ENCODE measurements around the gene ZBTB21.
A peak's percentile ranks its signal among the peaks of the same experiment; 100 is the strongest.

Gene ZBTB21

DNA sequence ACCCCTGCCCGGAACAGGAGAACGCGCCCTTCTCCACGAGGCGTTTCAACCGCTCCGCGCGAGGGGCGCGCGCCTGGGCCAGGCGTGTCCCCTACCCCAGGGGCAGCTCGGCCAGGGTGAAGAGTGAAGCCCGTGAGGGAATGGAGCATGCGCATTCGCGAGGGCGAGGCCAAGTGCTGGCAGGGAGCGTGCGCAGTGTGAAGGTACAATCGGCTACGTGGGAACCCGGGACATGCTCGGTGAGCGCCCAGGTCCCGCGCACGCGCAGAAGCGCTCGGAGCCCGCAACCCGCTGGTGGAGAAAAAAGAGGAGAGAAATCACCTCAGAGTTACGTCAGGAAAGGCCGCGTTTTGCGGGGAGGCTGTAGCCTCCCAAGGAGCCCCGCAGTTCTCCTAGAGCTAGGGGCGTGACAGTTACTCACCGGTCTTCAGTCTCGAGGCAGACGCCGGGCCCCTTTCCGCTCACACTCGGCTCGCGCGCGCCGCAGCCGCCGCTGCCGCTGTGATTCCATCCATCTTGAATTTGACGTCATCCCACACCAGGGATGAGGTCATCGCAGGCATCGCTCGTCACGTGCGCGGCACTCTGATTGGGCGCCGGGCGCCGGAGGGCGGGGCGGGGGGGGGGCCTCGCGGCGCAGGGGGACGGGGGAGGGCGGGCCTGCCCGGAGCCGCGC lies at the start of gene ZBTB21:
Gene ZBTB21 (minus strand): TSS at position 530 of the 676 bp plus-strand sequence. CDS start 16,265 bp downstream, outside the sequence.
- DNase-seq = peak; percentile 99

DNA sequence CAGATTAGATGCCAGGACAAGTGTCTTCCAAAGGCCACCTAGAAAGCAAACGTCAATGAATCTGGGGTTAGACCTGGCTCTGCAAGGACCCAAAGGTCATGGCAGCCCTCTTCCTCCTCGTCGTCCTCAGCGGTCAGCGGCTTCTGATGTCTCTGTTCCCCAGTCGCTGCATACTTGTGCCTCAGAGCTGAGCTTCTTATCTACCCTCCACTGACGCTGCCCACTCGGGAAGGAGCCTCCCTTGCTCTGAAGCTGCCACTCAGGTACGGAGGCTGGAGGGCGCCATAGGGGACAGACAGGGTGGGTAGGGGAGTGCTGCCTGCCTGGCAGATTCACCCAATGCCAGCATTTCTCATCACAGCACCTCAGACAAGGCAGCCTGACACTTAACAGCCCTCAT lies 49.6 kb upstream of the ZBTB21 start:
- DNase-seq = no peak

DNA sequence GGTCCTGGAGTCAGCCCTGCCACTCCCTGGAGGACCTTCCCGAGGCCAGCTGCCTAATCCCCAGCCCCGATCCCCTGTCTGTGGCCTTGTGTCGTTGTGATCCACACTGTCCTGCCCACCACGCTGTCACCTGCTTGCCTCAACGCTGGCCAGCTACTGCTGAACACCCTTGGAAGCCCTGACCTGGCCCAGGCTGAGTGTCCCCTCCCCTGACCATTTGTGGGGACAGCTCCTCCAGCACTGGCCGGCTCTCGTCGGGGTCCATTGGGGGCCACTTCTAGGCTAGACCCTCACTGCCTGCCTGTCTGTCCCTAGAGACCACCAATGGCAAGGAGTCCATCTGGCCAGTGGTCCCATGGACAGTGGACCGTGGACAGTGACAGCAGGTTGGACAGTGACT lies 49.0 kb upstream of the ZBTB21 start:
- DNase-seq = no peak

DNA sequence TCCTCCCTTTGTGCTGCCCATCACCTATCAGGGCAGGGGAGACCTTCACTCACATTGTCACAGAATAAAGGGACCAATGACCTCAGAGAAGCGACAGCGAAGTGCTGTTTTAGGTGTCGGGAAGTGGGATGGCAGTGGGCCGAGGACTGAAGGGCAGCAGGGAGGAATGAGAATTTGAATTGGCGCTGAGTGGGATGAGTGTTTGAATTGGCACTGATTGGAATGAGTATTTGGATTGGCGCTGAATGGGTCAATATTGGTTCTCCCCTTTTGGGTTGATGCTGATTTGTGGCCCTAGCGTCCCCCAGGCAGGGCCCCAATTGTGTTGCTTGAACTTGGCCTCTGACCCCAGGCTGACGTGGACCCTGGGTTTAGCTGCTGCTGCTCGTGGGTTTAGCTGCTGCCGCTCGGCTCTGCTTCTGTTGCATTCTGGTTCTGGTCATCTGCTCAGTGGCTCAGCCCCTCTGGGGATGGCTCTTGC lies 48.5 kb upstream of the ZBTB21 start:
- no peak for DNase-seq

DNA sequence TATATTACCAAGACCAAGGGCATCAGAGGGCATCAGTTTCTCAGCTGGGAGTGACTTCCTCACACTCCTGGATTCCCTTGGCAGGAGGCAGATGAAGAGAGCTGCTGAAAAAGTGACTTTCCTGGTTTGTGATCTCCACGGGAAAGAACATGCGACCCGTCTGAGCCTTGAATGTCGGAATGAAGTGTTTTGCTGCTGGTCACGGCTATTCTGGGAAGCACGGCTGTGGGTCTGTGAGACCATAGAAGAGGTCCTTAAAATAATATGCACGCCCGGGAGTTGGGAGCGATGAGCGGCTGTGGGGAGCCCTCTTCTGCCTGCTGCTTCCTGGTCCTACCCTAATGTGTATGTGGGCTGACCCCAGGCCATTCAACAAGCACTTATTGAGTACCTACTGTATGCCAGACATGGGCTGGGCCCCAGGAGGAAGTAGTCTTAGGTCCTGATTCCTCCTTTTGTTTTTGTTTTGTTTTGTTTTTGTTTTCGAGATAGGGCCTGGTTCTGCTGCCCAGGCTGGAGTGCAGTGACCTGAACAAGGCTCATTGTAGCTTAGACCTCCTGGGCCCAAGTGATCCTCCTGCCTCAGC lies 47.8 kb upstream of the ZBTB21 start:
- DNase-seq = no peak

DNA sequence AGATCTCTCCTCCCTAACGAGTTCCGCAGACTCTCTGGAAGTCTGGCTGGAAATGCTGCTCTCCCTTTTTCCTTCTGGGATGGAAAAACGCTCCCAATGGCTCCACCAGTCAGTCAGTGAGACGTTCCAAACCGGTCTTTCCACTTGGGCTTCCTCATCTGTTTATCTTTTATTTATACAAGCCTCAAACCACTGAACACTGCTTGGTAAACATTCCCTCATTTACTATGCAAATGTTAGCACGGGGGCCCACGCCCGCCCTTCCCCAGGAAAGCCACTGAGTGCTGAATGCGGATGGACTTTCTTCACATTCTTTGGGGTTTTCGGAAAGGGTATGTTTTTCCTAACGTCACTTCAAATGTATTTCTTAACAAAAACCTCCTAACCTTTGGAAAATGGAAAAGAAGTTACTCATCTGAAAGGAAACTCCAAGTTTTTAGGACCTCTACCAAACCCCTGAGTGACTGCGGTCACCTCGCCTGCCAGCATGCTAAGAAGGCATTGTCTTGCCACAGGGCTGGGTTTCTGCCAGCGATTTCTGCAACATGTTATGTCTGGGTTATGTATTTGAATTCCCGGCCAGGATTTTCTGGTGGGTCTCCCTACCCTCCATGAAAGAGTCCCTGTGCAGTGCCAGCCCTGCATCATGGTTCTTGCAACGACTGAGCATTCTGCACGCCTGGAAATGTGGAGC lies 47.0 kb upstream of the ZBTB21 start:
- DNase-seq = no peak

DNA sequence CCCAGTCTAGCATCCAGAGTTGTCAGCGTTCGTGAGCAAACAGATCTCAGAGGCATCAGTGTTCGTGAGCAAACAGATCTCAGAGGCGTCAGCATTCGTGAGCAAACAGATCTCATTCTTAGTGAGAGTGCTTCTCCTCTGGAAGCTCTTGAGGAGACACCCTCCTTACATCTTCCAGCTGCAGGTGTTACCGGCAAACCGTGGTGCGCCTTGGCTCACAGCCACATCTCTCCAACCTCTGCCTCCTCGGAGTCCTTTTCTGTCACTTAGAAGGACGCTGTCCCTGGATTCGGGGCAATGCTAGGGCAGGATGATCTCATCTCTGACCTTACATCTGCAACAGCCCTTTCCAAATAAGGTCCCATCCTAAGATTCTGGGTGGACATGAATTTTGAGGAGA lies 46.3 kb upstream of the ZBTB21 start:
- no peak for DNase-seq

DNA sequence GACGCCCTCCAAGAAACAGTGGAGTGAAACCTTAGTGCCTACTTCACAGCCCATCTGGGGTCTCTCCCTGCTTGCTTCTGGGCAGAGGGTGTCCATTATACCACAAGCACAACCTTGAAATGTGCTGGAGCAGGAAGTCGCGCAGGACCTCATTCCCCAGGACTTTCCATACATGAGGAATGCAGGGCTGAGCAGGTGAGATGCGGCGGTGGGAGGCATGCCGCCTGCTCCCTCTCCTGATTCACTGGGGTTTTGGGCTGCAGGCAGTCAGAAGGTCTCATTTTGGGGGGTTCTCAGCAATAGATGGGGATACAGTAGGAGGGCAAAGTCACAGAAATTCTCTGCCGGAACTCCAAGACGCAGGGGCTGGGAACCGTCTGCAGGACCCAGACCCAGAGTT lies 45.3 kb upstream of the ZBTB21 start:
- DNase-seq = no peak

DNA sequence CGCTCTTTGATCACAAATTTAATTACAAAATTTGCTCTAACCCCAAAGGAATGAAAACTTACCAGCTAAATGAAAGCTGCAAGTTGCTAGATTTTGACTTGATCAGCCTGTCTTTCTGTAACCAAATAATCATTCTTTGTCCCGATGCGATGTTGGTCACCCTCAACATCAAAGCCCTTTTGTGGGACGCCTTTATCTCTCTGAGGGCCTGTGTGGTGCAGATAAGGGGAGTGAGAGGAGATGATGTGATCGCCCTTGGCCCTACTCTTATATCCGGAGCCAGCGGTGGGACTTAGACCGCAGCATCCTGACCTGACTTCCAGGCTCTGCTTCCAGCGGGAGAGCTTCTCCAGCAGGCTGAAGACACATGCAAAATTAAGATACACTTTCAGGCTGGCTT lies 41.6 kb upstream of the ZBTB21 start:
- no peak for DNase-seq

DNA sequence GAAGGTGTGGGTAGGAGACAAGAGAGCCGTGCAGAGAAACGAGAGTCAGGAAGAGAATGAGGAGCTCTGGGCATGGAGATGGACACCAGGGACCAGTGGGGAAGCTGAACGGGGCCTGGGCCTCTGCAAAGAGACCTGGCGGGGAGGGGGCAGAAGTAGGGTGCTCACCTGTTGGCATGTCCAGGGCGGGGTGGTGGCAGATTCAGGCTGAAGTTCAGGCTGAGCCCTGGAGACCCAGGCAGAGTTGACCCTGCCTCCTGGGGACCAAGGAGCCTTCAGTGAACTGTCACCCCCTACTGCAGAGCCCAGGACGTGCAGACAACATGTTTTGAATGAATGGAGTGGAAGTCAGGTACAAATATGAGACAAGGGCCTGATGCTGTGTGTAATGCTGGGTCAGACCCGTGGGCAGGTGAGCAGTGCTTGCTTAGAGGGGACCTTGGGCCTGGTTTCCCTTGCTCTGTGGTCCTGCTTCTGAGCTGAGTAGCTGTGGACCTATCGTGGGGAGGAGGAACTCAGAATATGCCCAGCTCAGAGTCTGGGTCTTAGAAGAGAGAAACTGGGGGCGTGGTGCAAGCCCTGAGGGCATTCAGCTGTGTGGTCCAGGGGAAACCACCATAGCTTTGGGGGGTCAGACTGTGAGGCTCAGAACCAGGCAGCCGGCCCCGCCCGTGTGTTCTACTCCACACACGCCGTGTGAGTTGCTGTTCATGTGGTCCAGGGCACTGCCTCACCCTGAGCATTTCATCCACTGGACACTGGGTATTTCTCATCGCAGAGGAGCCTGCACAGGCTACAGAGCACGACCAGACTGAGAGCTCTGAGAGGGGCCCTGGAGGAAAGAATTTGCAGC lies 39.6 kb upstream of the ZBTB21 start:
- no peak for DNase-seq

DNA sequence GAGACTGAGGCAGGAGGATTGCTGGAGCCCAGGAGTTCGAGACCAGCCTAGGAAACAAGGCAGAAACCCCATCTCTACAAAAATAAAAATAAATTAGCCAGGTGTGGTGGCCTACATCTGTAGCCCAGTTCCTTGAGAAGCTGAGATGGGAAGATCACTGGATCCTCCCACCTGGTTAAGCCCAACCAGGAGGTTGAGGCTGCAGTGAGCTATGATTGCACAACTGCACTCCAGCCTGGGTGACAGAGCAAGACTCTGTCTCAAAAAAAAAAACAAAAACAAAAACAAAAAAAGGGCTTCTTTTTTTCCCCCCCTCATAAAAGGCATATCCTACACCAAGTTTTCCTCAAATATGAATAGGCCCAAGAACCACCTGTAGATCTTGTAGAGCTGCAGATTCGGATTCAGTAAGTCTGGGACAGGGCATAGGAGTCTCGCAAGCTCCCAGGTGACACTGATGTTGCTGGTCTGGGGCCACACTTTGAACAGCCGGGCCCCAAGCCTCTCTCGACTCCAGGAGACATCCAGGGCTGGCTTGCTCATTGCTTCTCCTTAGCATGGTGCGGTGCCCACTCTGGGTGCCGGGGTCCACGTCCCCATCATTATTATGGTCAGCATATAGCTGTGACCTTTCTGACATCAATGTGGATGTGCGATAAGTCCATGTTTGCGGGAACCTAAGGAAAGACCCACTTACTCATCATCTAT lies 38.9 kb upstream of the ZBTB21 start:
- no peak for DNase-seq

DNA sequence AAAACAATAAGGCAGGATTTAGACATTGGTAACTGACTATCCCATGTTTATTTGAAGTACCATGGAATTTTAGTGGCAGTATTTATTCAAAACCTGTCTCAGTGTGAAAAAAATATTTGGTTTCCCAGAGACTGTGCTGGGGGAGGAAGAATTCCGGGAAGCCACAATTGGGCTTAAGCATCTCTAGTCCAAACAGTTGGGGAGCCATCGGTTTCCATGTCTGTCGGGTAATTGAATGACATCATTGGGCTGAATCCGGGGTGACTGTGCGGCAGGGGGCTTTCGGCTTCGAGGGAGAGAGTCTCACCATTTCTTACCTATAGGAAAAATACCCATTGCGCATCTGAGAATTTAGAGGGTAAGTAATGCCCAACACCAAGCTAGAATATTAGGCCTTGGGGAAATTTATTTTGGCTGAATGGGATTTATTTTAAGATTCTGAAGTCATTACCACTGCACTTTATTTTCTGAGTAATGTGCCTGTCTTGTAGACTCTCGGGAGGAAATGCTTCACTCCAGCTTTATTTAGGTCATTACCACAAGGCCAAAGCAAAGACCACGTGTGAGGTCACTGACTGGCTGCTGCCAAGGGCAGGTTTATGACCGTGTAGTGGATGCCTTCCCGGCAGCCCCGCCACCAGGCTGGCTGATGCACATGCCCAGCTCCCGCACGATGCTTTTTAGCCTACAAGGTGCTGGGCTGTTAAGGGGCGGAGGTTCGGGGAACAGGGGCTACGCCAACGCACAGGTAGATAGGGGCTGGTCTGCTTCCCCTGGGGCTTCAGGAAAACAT lies 37.9 kb upstream of the ZBTB21 start:
- DNase-seq = no peak

DNA sequence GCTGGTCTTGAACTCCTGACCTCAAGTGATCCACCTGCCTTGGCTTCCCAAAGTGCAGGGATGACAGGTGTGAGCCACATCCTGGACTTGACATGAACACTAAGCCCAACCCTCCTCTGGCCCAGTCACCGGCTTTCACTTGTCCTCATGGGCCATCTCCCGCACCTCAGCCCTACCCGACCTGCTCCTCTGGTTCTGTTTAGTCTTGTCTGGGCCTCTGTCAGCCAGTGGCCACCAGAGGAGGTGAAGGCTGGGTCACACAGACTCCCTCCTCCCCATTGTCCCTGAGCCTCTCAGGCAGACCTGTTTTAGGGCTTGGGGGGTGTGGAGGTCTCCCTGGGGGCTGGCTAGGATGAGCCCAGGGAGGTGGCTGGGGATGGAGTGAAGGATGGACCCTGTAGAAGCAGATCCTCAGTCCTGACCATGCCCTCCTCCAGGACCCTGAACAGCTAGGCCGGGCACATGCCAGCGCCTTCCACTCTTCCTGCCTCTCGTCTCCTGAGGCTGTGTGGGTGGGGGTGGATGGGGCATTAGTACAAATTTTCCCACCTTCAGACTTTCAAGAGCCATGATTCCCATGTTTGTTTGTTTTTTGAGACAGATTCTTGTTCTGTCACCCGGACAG lies 34.8 kb upstream of the ZBTB21 start:
- DNase-seq = no peak

DNA sequence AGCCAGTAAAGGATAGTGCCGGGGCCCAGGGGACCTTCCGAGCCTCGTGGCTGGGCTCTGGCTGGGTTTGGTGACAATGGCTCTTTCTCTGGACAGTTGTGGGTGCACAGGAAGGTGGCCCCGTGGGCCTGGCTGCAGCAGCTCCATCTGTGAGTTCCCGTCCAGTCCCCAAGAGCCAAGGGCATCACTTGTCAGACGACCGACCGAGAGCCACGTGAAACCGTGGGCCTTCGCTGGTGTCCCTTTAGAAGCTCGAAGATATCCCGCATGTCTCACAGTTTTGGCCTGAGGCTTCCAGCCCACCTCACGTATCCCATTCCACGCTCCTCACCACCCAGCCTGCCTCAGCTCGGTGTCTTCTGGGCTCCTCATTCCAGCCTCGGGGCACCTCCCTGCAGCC lies 33.8 kb upstream of the ZBTB21 start:
- DNase-seq = no peak

DNA sequence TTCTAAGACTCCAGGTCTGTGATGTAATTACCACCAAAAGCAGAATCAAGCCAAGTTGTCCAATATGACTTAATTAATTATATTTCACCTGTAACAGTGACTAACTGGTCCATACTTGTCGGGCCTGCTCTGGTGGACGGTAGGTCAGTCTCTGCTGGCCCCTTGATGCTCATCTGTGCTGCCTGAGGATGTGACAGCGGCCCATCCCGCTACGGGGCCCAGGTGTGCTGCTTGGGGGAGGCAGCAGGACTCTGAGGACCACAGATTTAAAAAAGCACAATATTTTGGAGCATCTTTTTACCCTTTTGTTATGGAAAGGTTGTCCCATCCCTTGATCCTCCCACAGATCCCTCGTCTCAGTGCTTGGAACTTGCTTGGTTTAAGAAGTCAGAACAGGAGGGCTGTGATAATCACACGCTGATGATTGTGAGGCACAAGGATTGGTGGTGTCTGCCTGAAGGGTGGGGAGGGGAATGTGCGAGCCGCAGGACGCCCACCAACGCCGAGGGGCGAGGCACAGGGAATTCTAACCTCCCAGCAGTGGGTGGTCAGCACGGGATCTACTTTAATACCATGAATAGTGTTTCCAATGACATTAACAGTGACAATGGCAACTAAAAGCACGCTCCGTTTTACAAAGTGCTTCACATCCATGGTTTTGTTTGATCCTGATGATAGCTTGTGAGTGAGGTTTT lies 33.2 kb upstream of the ZBTB21 start:
- no peak for DNase-seq

DNA sequence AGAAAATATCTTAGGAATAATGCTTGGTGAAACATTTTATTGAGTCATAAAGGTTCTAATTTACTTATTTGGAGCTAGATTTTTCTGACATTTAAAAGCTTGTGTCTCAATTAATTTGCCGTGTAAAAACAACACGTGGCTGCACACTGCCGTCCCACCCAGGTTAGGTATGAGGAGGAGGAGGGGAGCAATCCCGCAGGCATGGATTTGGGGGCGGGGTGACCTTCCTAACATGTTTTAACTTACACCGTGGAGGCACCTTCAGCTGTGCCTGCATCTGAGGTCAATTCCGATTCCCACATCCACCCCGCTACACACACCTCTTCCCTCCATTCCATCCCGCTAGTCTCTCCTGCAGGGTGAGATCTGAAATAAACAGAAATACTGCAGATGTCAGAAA lies 32.5 kb upstream of the ZBTB21 start:
- DNase-seq = no peak

DNA sequence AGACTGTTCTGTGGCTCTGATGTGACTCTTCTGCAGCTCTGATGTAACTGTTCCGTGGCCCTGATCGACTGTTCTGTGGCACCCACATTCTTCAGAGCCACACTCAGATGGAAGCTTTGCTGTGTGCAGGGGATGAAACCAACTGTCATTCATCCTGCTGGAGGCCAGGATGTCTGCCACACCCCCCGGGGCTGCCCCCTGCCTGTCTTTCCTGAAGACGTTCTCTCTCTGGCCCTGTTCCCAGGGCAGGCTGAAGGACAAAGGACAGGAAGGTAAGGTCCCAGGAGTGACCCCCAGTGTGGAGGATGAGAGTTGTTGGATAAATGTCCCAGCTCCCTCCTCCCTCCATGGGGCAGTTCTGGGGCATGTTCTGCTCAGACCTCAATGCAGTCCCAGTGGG lies 31.6 kb upstream of the ZBTB21 start:
- no peak for DNase-seq

DNA sequence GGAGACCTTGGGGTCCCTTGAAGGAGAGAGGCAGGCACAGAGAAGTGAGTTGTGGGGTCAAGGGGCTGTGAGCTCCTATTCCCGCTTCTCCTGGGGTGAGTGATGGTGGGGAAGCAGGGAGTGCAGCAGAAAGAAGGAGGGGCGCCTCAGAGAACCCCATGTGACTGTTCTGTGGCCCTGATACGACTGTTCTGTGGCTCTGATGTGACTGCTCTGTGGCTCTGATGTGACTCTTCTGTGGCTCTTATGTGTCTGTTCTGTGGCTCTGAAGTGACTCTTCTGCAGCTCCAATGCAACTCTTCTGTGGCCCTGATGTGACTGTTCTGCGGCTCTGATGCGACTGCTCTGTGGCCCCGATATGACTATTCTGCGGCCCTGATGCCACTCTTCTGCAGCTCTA lies 31.1 kb upstream of the ZBTB21 start:
- DNase-seq = no peak

DNA sequence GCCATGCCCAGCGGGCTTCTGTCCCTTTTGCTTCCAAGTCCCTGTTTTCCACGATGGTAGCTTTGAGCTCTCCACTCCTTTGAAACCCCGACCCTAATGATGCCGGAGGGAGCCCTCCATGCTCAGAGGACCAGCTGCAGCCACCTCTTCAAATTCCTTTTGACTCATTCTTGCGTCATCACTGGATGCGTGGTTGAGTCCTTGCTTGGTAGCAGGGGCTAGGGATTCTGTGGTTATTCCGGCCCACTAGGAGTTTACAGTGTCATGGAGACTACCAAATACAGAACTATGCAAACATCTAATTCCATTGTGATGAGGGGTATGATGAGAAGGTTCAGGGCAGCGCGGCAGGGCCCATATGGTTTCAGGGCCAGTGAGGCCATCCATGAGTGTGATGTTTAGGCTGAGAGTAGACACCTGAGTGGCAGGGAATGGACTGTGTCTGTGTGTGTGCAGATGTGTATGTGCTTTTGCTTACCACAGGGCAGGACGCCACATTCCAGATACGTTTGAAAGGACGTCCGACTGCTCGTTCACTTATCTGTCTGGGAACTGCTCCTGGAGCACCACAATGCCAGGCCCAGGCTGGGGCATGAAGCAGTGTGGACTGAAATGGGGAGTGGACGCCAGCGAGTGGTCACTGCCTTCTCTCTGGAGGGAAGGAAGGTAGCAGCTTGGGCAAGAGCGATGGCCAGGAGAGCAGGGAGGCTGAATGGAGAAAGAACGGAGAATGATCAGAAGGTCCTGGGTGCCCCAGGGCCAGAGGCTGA lies 30.4 kb upstream of the ZBTB21 start:
- DNase-seq = no peak

DNA sequence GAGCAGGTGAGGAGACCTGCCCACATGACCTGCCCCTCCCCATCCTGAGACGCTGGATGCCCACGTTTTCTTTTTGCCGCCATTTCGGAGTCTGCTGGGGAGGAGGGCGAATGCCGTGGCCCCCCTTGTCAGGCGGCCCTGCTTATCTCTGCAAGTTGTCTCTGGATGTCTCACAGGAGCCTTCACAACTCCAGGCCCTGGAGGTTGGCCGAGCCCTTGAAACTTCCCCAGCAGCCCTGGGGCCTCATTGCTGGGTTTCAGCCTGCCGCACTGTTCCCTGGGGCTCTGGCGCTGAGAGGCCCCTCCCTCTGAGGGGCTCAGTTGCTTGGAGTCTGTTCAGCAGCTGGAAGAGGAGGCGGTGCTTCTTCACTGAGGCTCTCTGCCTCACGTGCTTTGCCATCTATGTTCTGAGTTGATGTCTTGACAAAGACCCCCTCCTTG lies 29.8 kb upstream of the ZBTB21 start:
- DNase-seq = no peak

All from activated CD4-positive, alpha-beta T cell treated with anti-CD3 and anti-CD28 coated beads for 48 hours (primary cell).